GM21447 (cell line): Measurements from ENCODE around the gene SNX6.
"Not testable (repeated sequence)": the region's sequence is repeated elsewhere in the genome, so short reads cannot be mapped to it uniquely, and the experiment has no call there.

ENCODE experiments used
- ATAC-seq: cut with Tn5 transposase; IDR thresholded peaks from one replicate; pipeline ENCODE4 v1.9.1; 2021; ENCODE audit not compliant: unreplicated experiment

The SNX6 gene

DNA sequence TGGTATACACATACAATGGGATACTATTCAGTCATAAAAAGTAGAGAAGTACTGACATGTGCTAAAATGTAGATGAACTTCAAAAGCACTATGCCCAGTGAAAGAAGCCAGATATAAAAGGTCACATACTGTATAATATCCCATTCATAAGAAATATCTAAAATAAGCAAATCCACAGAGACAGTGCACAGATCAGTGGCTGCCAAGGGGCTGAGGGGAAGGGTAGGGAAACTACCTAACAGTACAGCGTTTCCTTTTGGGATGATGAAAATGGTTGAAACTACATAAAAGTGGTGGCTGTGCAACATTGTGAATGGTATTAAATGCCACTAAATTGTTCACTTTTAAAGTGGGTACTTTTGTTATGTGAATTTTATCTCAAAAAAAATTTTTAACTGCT, 102.4 kb downstream of the SNX6 start:
- no peak for ATAC-seq

DNA sequence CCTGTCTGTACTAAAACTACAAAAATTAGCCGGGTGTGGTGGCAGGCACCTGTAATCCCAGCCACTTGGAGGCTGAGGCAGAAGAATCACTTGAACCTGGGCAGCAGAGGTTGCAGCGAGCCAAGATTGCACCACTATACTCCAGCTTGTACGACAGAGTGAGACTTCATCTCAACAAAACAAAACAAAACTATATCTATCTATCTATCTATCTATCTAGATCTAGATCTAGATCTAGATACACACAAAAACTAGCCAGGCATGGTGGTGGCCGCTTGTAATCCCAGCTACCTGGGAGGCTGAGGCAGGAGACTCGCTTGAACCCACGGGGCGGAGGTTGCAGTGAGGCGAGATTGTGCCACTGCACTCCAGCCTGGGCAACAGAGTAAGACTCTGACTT, 105.7 kb downstream of the SNX6 start:
- ATAC-seq = not testable (repeated sequence)

DNA sequence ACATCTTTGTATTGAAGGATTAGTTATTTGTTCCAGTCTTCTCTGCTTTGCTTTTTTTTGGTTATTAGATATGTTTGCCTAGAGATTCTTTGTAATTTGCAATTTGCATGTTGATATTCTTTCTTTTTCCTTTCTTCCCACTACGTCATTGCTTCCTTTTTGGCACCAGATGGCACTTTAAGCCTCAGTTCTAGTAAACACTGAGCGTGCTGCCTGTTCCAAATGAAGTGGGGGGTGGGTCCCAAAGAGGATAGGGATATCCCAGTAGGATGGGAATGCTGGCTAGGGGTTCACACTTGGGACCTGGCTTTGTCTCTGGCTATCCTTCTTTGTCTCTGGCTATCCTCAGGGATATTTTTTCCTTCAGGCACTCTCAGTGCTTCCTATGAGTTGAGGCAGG, 107.5 kb downstream of the SNX6 start:
- ATAC-seq = no peak

DNA sequence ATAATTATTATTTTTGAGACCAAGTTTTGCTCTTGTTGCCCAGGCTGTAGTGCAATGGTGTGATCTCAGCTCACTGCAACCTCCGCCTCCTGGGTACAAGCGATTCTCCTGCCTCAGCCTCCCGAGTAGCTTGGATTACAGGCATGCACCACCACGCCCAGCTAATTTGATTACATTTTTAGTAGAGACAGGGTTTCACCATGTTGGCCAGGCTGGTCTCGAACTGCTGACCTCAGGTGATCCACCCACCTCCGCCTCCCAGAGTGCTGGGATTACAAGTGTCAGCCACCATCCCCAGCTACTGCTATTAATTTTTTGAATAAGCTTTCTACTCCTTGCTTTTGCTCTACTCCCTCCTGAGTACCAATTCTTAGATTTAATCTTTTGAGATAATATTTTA, 108.9 kb downstream of the SNX6 start:
- not testable (repeated sequence) for ATAC-seq

- not testable (repeated sequence) for ATAC-seq
Observed at GRCh38 chr14:34520304-34520970, 109.5 kb downstream of the SNX6 start.
